CD14-positive monocyte (primary cell): ENCODE results near the gene KIRREL3. TPM values are rescaled to one million over a fixed set of nuclear protein-coding genes. Genes with fewer than 3 reads are reported as not detected.

Source experiments
- DNase-seq, 3 donors: peaks; one replicate each; pipeline ENCODE4 v3.0.0-alpha.2; 2011 to 2022
- H2AFZ ChIP-seq: 2 replicates; pipeline ENCODE4 v1.6.0; 2012; ENCODE audit warnings: mild to moderate bottlenecking, low read depth, low read length, inconsistent platforms; ENCODE audit not compliant: insufficient read depth, poor library complexity, severe bottlenecking
- H3K27ac ChIP-seq, 2 donors: 1 replicate in 1 of 2; 2 replicates in 1 of 2; pipeline ENCODE4 v1.5.1; 2012 to 2013; ENCODE audit warnings: low read length in 2 of 2, control low read depth in 1 of 2, inconsistent platforms in 1 of 2, low read depth in 1 of 2, mild to moderate bottlenecking in 1 of 2
- H3K27me3 ChIP-seq, 2 donors: one replicate each; pipeline versions ENCODE4 v1.6.0 to v1.6.1; 2011 to 2013; ENCODE audit warnings: low read length in 2 of 2; ENCODE audit not compliant: control insufficient read depth in 2 of 2, insufficient read depth in 2 of 2
- H3K36me3 ChIP-seq, 2 donors: replicated peaks in 1 of 2; 1 replicate in 1 of 2; 2 replicates in 1 of 2; pipeline versions ENCODE4 v1.5.1 to v1.6.1; 2012 to 2013; ENCODE audit warnings: low read length in 2 of 2, control low read depth in 1 of 2, inconsistent platforms in 1 of 2, mild to moderate bottlenecking in 1 of 2; ENCODE audit not compliant: insufficient read depth in 2 of 2, control insufficient read depth in 1 of 2
- H3K4me1 ChIP-seq, 2 donors: 1 replicate in 1 of 2; 2 replicates in 1 of 2; pipeline versions ENCODE4 v1.5.1 to v1.6.1; 2012 to 2013; ENCODE audit warnings: low read length in 2 of 2, control low read depth in 1 of 2, inconsistent platforms in 1 of 2, mild to moderate bottlenecking in 1 of 2, moderate library complexity in 1 of 2; ENCODE audit not compliant: insufficient read depth in 2 of 2, control insufficient read depth in 1 of 2
- H3K4me2 ChIP-seq: replicated peaks from 2 replicates; pipeline ENCODE3; 2012; ENCODE audit warnings: low read length, moderate library complexity, mild to moderate bottlenecking; ENCODE audit not compliant: poor library complexity, severe bottlenecking; ENCODE audit errors: extremely low read depth
- H3K4me3 ChIP-seq, 3 experiments: fragments of 200-600 bp in 1 of 3; sonication (generic) in 1 of 3; replicated peaks in 1 of 3; 1 replicate in 2 of 3; 2 replicates in 1 of 3; pipeline ENCODE4 v1.5.1; 2011 to 2013; ENCODE audit warnings: low read length in 3 of 3, mild to moderate bottlenecking in 3 of 3, control low read depth in 2 of 3, low read depth in 2 of 3, inconsistent platforms in 1 of 3, moderate library complexity in 1 of 3
- H3K79me2 ChIP-seq: 2 replicates; pipeline ENCODE4 v1.6.0; 2012; ENCODE audit warnings: mild to moderate bottlenecking, control low read depth, inconsistent platforms, low read length, moderate library complexity; ENCODE audit not compliant: insufficient read depth
- H3K9ac ChIP-seq: 2 replicates; pipeline ENCODE4 v1.6.0; 2017; ENCODE audit warnings: low read length, mild to moderate bottlenecking; ENCODE audit not compliant: insufficient read depth, poor library complexity, severe bottlenecking
- H3K9me3 ChIP-seq, 2 donors: replicated peaks in 1 of 2; 1 replicate in 1 of 2; 2 replicates in 1 of 2; pipeline versions ENCODE4 v1.5.1 to v1.6.1; 2012 to 2013; ENCODE audit warnings: low read length in 2 of 2, control low read depth in 1 of 2; ENCODE audit not compliant: control insufficient read depth in 1 of 2, insufficient read depth in 1 of 2
- H4K20me1 ChIP-seq: 2 replicates; pipeline ENCODE4 v1.6.0; 2012; ENCODE audit warnings: mild to moderate bottlenecking, low read length, control low read depth, moderate library complexity; ENCODE audit not compliant: insufficient read depth
- H3K27ac Mint-ChIP-seq, 7 donors: one replicate each; pipeline ENCODE4 v1.8.0; 2020; ENCODE audit warnings: mild to moderate bottlenecking in 7 of 7, mixed read lengths in 7 of 7, moderate library complexity in 6 of 7, inconsistent platforms in 2 of 7
- H3K27me3 Mint-ChIP-seq, 3 donors: one replicate each; pipeline ENCODE4 v1.8.0; 2021 to 2022; ENCODE audit warnings: low read depth in 3 of 3, mild to moderate bottlenecking in 3 of 3, mixed read lengths in 3 of 3, moderate library complexity in 3 of 3, inconsistent platforms in 1 of 3
- H3K36me3 Mint-ChIP-seq, 2 donors: one replicate each; pipeline ENCODE4 v1.8.0; 2020; ENCODE audit warnings: mixed read lengths in 2 of 2, inconsistent platforms in 1 of 2, mild to moderate bottlenecking in 1 of 2
- H3K4me1 Mint-ChIP-seq: one replicate; pipeline ENCODE4 v1.8.0; 2020; ENCODE audit warnings: mild to moderate bottlenecking, mixed read lengths
- H3K4me3 Mint-ChIP-seq, 2 donors: one replicate each; pipeline ENCODE4 v1.8.0; 2020; ENCODE audit warnings: mild to moderate bottlenecking in 2 of 2, mixed read lengths in 2 of 2, moderate library complexity in 1 of 2
- H3K9me3 Mint-ChIP-seq, 7 donors: one replicate each; pipeline ENCODE4 v1.8.0; 2020 to 2022; ENCODE audit warnings: mixed read lengths in 7 of 7, mild to moderate bottlenecking in 6 of 7, moderate library complexity in 6 of 7, inconsistent platforms in 2 of 7
- WGBS: methylation state at CpG from one replicate; pipeline ENCODE4 v1.1.5; 2013; ENCODE audit warnings: missing lambda C conversion rate; ENCODE audit not compliant: insufficient coverage; 5-methylcytosine and 5-hydroxymethylcytosine counted together
- intact Hi-C, 2 donors: fragments of 100-400 bp; cut with micrococcal nuclease; formaldehyde crosslinking; loops; one replicate each; pipeline versions ENCODE4 v1.15.0 to v1.15.1; 2023
- polyA plus RNA-seq, 3 donors: library from polyadenylated mRNA; depleted of rRNA in 1 of 3; unstranded in 2 of 3; stranded (reverse) in 1 of 3; fragments of 300-500 nt in 2 of 3; fragments of >200 nt in 1 of 3; fragmentation: Illumina TruSeq in 2 of 3; gene quantifications; 1 replicate in 2 of 3; 2 replicates in 1 of 3; pipeline ENCODE4 v1.2.3, GENCODE V29; 2012 to 2021
- TF ChIP-seq, protein P1 (sequence below): fragments of 200-600 bp; IDR thresholded peaks from one replicate; pipeline ENCODE4 v1.8.0; 2022; ENCODE audit warnings: antibody characterized with exemption, mild to moderate bottlenecking

The KIRREL3 gene
- polyA plus RNA-seq, 3 donors: not detected

DNA sequence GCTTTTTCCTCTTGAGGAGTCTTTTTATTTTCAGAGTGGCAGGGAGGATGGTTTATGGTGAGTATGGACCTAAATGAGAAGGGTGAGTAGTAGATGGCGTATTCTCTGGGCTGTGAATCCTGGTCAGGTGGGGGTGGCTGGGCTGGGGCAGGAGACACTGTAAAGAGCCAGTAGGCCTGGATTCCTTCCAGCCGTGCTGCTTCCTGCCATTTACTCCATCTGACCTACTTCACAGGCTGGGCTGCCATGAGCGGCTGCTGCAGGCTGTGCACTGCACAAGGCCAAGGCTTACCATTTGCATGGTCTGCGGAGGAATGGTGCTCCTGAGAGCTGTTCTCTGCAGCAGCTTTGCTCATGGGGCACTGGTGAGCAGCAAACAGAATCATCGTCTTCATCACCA is 297.6 kb downstream of the KIRREL3 start:
- Mint-ChIP-seq H3K9me3 (peaks cover 0 to 3% (median 0%) of the 10 kb centered on the region in 7 donors), H3K36me3 (no peaks in the 10 kb centered on the region), H3K4me1 (no peaks in the 10 kb centered on the region), H3K27me3 (peaks cover 4 to 9% (median 6%) of the 10 kb centered on the region in 3 donors), H3K27ac (no peak overlapping the region), H3K4me3 (no peak overlapping the region)
- Histone ChIP-seq H3K79me2 (no peaks in the 10 kb centered on the region), H3K27ac (no peak overlapping the region), H3K27me3 (no peaks in the 10 kb centered on the region), H3K4me3 (no peak overlapping the region), H3K4me2 (no peak overlapping the region), H3K36me3 (no peaks in the 10 kb centered on the region), H3K9me3 (no peaks in the 10 kb centered on the region), H3K9ac (no peak overlapping the region), H4K20me1 (no peaks in the 10 kb centered on the region), H3K4me1 (no peaks in the 10 kb centered on the region), H2AFZ (no peak overlapping the region)
- no peak for DNase-seq
- intact Hi-C loops: no loop called here
- WGBS: 94% methylated on average over 4 of the region's 5 CpGs
- TF ChIP-seq, protein P1, sequence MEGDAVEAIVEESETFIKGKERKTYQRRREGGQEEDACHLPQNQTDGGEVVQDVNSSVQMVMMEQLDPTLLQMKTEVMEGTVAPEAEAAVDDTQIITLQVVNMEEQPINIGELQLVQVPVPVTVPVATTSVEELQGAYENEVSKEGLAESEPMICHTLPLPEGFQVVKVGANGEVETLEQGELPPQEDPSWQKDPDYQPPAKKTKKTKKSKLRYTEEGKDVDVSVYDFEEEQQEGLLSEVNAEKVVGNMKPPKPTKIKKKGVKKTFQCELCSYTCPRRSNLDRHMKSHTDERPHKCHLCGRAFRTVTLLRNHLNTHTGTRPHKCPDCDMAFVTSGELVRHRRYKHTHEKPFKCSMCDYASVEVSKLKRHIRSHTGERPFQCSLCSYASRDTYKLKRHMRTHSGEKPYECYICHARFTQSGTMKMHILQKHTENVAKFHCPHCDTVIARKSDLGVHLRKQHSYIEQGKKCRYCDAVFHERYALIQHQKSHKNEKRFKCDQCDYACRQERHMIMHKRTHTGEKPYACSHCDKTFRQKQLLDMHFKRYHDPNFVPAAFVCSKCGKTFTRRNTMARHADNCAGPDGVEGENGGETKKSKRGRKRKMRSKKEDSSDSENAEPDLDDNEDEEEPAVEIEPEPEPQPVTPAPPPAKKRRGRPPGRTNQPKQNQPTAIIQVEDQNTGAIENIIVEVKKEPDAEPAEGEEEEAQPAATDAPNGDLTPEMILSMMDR: no peak

DNA sequence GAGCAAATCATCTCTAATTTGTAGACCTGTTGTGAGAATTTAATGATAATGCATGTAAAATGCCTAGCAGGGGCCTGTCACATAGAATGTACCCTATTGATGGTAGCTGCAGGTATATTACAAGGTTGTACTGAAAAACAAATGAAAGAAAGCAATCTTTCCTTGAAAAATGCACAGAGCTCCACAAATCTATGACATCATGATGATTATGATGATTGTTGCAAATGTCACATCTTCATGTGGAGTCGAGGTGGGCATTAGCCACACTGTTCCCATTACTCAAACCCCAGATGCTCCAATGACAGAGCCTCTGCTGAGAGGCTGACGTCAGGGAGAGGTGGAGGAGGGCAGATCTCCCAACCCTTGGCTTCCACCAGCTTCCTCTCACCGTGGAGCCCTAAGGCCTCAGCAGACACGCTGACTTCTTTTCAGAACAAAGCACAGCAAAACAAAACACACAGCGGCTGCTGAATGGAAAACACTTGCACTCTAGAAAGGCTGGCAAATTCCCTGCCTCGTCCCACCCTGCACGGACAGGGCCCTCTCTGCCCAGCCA is 298.3 kb downstream of the KIRREL3 start:
- intact Hi-C loops: no loop called here
- H3K4me2 ChIP-seq: no peak overlapping the region
- TF ChIP-seq, protein P1: no peak
- Mint-ChIP-seq H3K9me3 (peaks cover 0 to 3% (median 0%) of the 10 kb centered on the region in 7 donors), H3K4me1 (no peaks in the 10 kb centered on the region), H3K27me3 (peaks cover 3 to 9% (median 6%) of the 10 kb centered on the region in 3 donors), H3K36me3 (no peaks in the 10 kb centered on the region), H3K4me3 (no peak overlapping the region), H3K27ac (no peak overlapping the region)
- H3K9ac ChIP-seq: no peak overlapping the region
- no peak overlapping the region for H3K27ac ChIP-seq
- H3K4me1 ChIP-seq: no peaks in the 10 kb centered on the region
- no peaks in the 10 kb centered on the region for H3K36me3 ChIP-seq
- no peak overlapping the region for H2AFZ ChIP-seq
- WGBS: 80% methylated on average over 2 of the region's 7 CpGs
- H4K20me1 ChIP-seq: no peaks in the 10 kb centered on the region
- H3K4me3 ChIP-seq: no peak overlapping the region
- no peaks in the 10 kb centered on the region for H3K27me3 ChIP-seq
- H3K9me3 ChIP-seq: no peaks in the 10 kb centered on the region
- DNase-seq: no peak
- H3K79me2 ChIP-seq: no peaks in the 10 kb centered on the region
